SK-N-SH (cell line): ENCODE data around the gene TEKT5. TPM values are rescaled to one million over a fixed set of nuclear protein-coding genes. Genes with fewer than 3 reads are reported as not detected.

Experiments
- CTCF ChIA-PET: fragments of 300-600, 350-600 bp; formaldehyde crosslinking; extraction: SDS; loops from one replicate; lab custom pipeline; 2021; lab: Yijun Ruan, JAX
- POLR2A ChIA-PET: fragments of 350-600 bp; sonication (Branson Sonifier 250); formaldehyde crosslinking; extraction: SDS; loops from one replicate; lab custom pipeline; 2020; ENCODE audit warnings: antibody characterized with exemption, inconsistent platforms; lab: Yijun Ruan, JAX
- DNase-seq: peaks from one replicate; pipeline ENCODE4 v3.0.0; 2012
- H2AFZ ChIP-seq: fragments of 200-600 bp; sonication (generic); 2 replicates; pipeline ENCODE4 v1.8.1; 2016; ENCODE audit warnings: antibody characterized with exemption, mild to moderate bottlenecking, low read depth
- H3F3A ChIP-seq: fragments of 200-600 bp; sonication (generic); replicated peaks from 2 replicates; pipeline ENCODE3; 2016; ENCODE audit warnings: antibody characterized with exemption, mild to moderate bottlenecking; ENCODE audit not compliant: insufficient read depth
- H3K27ac ChIP-seq, 2 experiments: fragments of 200-500 bp in 1 of 2; fragments of 200-600 bp in 1 of 2; sonication (Bioruptor generic) in 1 of 2; sonication (generic), shearing (Covaris generic) in 1 of 2; 2 replicates each; pipeline versions ENCODE4 v1.5.1 to v1.6.1; 2014 to 2016; ENCODE audit warnings: low read depth in 2 of 2, inconsistent platforms in 1 of 2, low read length in 1 of 2, mild to moderate bottlenecking in 1 of 2, mixed read lengths in 1 of 2
- H3K27me3 ChIP-seq: fragments of 200-600 bp; sonication (generic), shearing (Covaris generic); 2 replicates; pipeline ENCODE4 v1.6.1; 2016; ENCODE audit warnings: mixed run types; ENCODE audit not compliant: insufficient read depth
- H3K36me3 ChIP-seq, 2 experiments: fragments of 200-500 bp in 1 of 2; fragments of 200-600 bp in 1 of 2; sonication (Bioruptor generic) in 1 of 2; sonication (generic) in 1 of 2; replicated peaks in 1 of 2; 2 replicates each; pipeline versions ENCODE3 to v1.5.1; 2014 to 2016; ENCODE audit warnings: low read length in 1 of 2, mild to moderate bottlenecking in 1 of 2; ENCODE audit not compliant: insufficient read depth in 2 of 2, control insufficient read depth in 1 of 2
- H3K4me1 ChIP-seq, 2 experiments: fragments of 200-500 bp in 1 of 2; fragments of 200-600 bp in 1 of 2; sonication (Bioruptor generic) in 1 of 2; sonication (generic), shearing (Covaris generic) in 1 of 2; 2 replicates each; pipeline versions ENCODE4 v1.5.1 to v1.6.1; 2014 to 2016; ENCODE audit warnings: low read depth in 1 of 2, low read length in 1 of 2, mixed run types in 1 of 2; ENCODE audit not compliant: insufficient read depth in 2 of 2, control insufficient read depth in 1 of 2
- H3K4me2 ChIP-seq: fragments of 200-600 bp; sonication (generic), shearing (Covaris generic); 2 replicates; pipeline ENCODE4 v1.6.1; 2017; ENCODE audit warnings: mixed run types
- H3K4me3 ChIP-seq, 2 experiments: fragments of 200-500 bp in 1 of 2; fragments of 200-600 bp in 1 of 2; sonication (Bioruptor generic) in 1 of 2; sonication (generic), shearing (Covaris generic) in 1 of 2; 2 replicates each; pipeline versions ENCODE4 v1.5.1 to v1.8.1; 2014 to 2016; ENCODE audit warnings: low read depth in 2 of 2, inconsistent platforms in 1 of 2, low read length in 1 of 2, mild to moderate bottlenecking in 1 of 2, mixed read lengths in 1 of 2, moderate library complexity in 1 of 2
- H3K79me2 ChIP-seq: fragments of 200-600 bp; sonication (generic); 2 replicates; pipeline ENCODE4 v1.8.1; 2017; ENCODE audit warnings: mild to moderate bottlenecking; ENCODE audit not compliant: insufficient read depth
- H3K9ac ChIP-seq: fragments of 200-600 bp; sonication (generic); 2 replicates; pipeline ENCODE4 v1.6.1; 2017; ENCODE audit warnings: mixed run types
- H3K9me2 ChIP-seq: fragments of 200-600 bp; sonication (generic); 2 replicates; pipeline ENCODE4 v1.6.1; 2017; ENCODE audit warnings: mixed run types
- H3K9me3 ChIP-seq: fragments of 200-600 bp; sonication (generic); 2 replicates; pipeline ENCODE4 v1.6.1; 2017; ENCODE audit warnings: mixed run types, mild to moderate bottlenecking, moderate library complexity
- H4K20me1 ChIP-seq: fragments of 200-600 bp; sonication (generic); 2 replicates; pipeline ENCODE4 v1.6.1; 2017; ENCODE audit warnings: mild to moderate bottlenecking, mixed run types; ENCODE audit not compliant: insufficient read depth
- CHD2 ChIP-seq: fragments of 150-350 bp; IDR thresholded peaks from 2 replicates; pipeline ENCODE4 v1.6.1; 2018; ENCODE audit warnings: low read length; ENCODE audit not compliant: partially characterized antibody
- ELF1 ChIP-seq: IDR thresholded peaks from 2 replicates; pipeline ENCODE4 v1.4.0; 2012
- EP300 ChIP-seq, 2 experiments: IDR thresholded peaks; 2 replicates each; pipeline versions ENCODE4 v1.4.0 to v1.6.1; 2012; ENCODE audit warnings: borderline replicate concordance in 1 of 2, low read depth in 1 of 2, low read length in 1 of 2
- EZH2phosphoT487 ChIP-seq: fragments of 200-600 bp; sonication (generic); IDR thresholded peaks from 2 replicates; pipeline ENCODE4 v1.6.1; 2017; ENCODE audit warnings: low read depth, mixed run types, mild to moderate bottlenecking, antibody characterized with exemption, moderate library complexity, borderline replicate concordance
- FOXM1 ChIP-seq: IDR thresholded peaks from 2 replicates; pipeline ENCODE4 v1.4.0; 2012; ENCODE audit warnings: low read depth, mild to moderate bottlenecking
- GABPA ChIP-seq: IDR thresholded peaks from 2 replicates; pipeline ENCODE4 v1.4.0; 2012; ENCODE audit warnings: low read depth, mild to moderate bottlenecking
- JUND ChIP-seq: IDR thresholded peaks from 2 replicates; pipeline ENCODE4 v1.4.0; 2012
- MAX ChIP-seq: IDR thresholded peaks from 2 replicates; pipeline ENCODE4 v1.4.0; 2012; ENCODE audit warnings: low read depth
- MXI1 ChIP-seq: IDR thresholded peaks from 2 replicates; pipeline ENCODE4 v1.6.1; 2012; ENCODE audit warnings: mild to moderate bottlenecking, low read depth, low read length, improper control_type of control experiment
- POLR2AphosphoS5 ChIP-seq: IDR thresholded peaks from 2 replicates; pipeline ENCODE4 v1.6.1; 2012; ENCODE audit warnings: low read depth, low read length
- RAD21 ChIP-seq: IDR thresholded peaks from 2 replicates; pipeline ENCODE4 v1.6.1; 2012; ENCODE audit warnings: mild to moderate bottlenecking, low read length
- REST ChIP-seq: IDR thresholded peaks from 2 replicates; pipeline ENCODE4 v1.6.1; 2012; ENCODE audit warnings: mild to moderate bottlenecking, low read depth, low read length, moderate library complexity
- RFX5 ChIP-seq: IDR thresholded peaks from 2 replicates; pipeline ENCODE4 v1.6.1; 2012; ENCODE audit warnings: mild to moderate bottlenecking, improper control_type of control experiment, low read length
- RXRA ChIP-seq: IDR thresholded peaks from 2 replicates; pipeline ENCODE4 v1.4.0; 2012; ENCODE audit warnings: low read depth, mild to moderate bottlenecking, borderline replicate concordance
- SMC3 ChIP-seq: IDR thresholded peaks from 2 replicates; pipeline ENCODE4 v1.6.1; 2012; ENCODE audit warnings: low read depth, low read length, improper control_type of control experiment
- TEAD4 ChIP-seq: IDR thresholded peaks from 2 replicates; pipeline ENCODE4 v1.4.0; 2012; ENCODE audit warnings: mild to moderate bottlenecking, borderline replicate concordance; ENCODE audit not compliant: insufficient read depth
- USF1 ChIP-seq: IDR thresholded peaks from 2 replicates; pipeline ENCODE4 v1.4.0; 2012; ENCODE audit warnings: low read depth, borderline replicate concordance
- WGBS: methylation state at CpG from one replicate; pipeline ENCODE4 v1.1.6; 2017; ENCODE audit warnings: low lambda C conversion rate; 5-methylcytosine and 5-hydroxymethylcytosine counted together
- polyA plus RNA-seq, 3 experiments: library from polyadenylated mRNA; depleted of rRNA; stranded (reverse); fragments of >200 nt; gene quantifications; 2 replicates each; pipeline ENCODE4 v1.2.3, GENCODE V29; 2012
- TF ChIP-seq, protein P1 (sequence below): IDR thresholded peaks from 2 replicates; pipeline ENCODE4 v1.4.0; 2012; ENCODE audit warnings: low read depth, borderline replicate concordance
- TF ChIP-seq, protein P2 (sequence below): fragments of 150-350 bp; IDR thresholded peaks from 2 replicates; pipeline ENCODE4 v1.6.1; 2016; ENCODE audit warnings: mild to moderate bottlenecking, low read depth, low read length

The TEKT5 gene
- polyA plus RNA-seq, 1 of the 3 experiments (the other 2 are of a cell fraction): not detected

DNA sequence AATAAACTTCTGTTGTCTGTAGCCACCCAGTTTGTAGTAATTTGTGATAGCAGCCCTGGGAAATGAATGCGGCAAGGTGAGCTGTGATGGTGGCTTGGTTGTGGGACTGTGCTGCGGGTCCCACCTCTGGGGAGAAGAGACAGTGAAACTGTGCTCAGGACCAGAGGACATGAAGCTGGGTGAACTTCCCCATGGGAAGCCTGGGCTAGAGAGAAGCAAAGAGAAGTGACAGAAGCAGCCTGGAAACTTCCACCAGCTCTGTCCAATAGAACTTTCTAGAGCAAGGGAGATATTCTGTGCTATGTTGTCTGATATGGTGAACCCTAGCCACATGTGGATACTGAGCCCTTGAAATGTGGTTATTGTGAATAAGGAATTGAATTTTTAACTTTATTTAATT is 62.8 kb downstream of the TEKT5 start:
- H3K27ac ChIP-seq: no peak overlapping the region
- no peaks in the 10 kb centered on the region for H3K27me3 ChIP-seq
- H3F3A ChIP-seq: no peaks in the 10 kb centered on the region
- TF ChIP-seq CHD2: no peak
- TF ChIP-seq FOXM1: no peak
- TF ChIP-seq MXI1: no peak
- TF ChIP-seq REST: no peak
- TF ChIP-seq, protein P1, sequence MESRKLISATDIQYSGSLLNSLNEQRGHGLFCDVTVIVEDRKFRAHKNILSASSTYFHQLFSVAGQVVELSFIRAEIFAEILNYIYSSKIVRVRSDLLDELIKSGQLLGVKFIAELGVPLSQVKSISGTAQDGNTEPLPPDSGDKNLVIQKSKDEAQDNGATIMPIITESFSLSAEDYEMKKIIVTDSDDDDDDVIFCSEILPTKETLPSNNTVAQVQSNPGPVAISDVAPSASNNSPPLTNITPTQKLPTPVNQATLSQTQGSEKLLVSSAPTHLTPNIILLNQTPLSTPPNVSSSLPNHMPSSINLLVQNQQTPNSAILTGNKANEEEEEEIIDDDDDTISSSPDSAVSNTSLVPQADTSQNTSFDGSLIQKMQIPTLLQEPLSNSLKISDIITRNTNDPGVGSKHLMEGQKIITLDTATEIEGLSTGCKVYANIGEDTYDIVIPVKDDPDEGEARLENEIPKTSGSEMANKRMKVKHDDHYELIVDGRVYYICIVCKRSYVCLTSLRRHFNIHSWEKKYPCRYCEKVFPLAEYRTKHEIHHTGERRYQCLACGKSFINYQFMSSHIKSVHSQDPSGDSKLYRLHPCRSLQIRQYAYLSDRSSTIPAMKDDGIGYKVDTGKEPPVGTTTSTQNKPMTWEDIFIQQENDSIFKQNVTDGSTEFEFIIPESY: no peak
- TF ChIP-seq TEAD4: no peak
- TF ChIP-seq MAX: no peak
- TF ChIP-seq JUND: no peak
- TF ChIP-seq EZH2phosphoT487: no peak
- TF ChIP-seq RXRA: no peak
- ChIA-PET CTCF (interaction anchor here (0.7 to 1.2 kb wide), 2 partner anchors 10 to 12 kb away, joined by 3 to 4 read pairs; no protein-coding TSS in a partner anchor), POLR2A (no interaction called here)
- H3K36me3 ChIP-seq: no peaks in the 10 kb centered on the region
- no peaks in the 10 kb centered on the region for H3K4me1 ChIP-seq
- no peak for DNase-seq
- no peaks in the 10 kb centered on the region for H3K79me2 ChIP-seq
- H3K9me3 ChIP-seq: no peaks in the 10 kb centered on the region
- H3K4me3 ChIP-seq: no peak overlapping the region
- H3K4me2 ChIP-seq: no peak overlapping the region
- 70% methylated on average over 2 of the region's 2 CpGs for WGBS
- H3K9me2 ChIP-seq: no peaks in the 10 kb centered on the region
- H2AFZ ChIP-seq: no peak overlapping the region
- H3K9ac ChIP-seq: no peak overlapping the region
- H4K20me1 ChIP-seq: no peaks in the 10 kb centered on the region

DNA sequence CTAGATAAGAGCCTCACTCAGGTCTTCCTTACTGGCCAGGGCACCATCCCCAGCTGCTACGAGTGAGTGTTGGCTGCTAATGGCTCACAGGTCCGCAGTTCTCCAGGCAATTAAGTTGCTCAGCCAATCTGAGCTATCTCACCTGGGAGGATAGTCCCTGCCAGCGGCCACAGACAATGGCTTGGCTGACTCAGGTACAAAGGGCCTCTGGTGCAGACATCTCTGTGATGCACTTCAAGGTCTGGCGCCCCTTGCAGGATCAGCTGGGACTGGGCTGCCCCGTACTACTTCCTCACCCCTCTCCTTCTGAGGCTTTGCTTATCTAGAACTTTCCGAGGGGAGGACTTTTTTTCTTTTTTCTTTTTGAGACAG is 65.2 kb downstream of the TEKT5 start:
- Histone ChIP-seq H3K4me2 (no peak overlapping the region), H3K9me3 (no peaks in the 10 kb centered on the region), H3K4me1 (no peaks in the 10 kb centered on the region), H3K36me3 (no peaks in the 10 kb centered on the region), H3K27ac (no peak overlapping the region), H4K20me1 (no peaks in the 10 kb centered on the region), H3K9ac (no peak overlapping the region), H3F3A (no peaks in the 10 kb centered on the region), H3K9me2 (no peaks in the 10 kb centered on the region), H3K27me3 (no peaks in the 10 kb centered on the region), H3K79me2 (no peaks in the 10 kb centered on the region), H3K4me3 (no peak overlapping the region), H2AFZ (no peak overlapping the region)
- WGBS: 77% methylated on average over 5 of the region's 6 CpGs
- no peak for DNase-seq
- ChIA-PET POLR2A (no interaction called here), CTCF (interaction anchor here (1.2 kb wide), 1 partner anchor 13 kb away, joined by 4 read pairs; no protein-coding TSS in a partner anchor)
- TF ChIP-seq, protein P2, sequence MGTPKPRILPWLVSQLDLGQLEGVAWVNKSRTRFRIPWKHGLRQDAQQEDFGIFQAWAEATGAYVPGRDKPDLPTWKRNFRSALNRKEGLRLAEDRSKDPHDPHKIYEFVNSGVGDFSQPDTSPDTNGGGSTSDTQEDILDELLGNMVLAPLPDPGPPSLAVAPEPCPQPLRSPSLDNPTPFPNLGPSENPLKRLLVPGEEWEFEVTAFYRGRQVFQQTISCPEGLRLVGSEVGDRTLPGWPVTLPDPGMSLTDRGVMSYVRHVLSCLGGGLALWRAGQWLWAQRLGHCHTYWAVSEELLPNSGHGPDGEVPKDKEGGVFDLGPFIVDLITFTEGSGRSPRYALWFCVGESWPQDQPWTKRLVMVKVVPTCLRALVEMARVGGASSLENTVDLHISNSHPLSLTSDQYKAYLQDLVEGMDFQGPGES: no peak
- no peak for TF ChIP-seq SMC3
- no peak for TF ChIP-seq RFX5
- TF ChIP-seq FOXM1: no peak
- TF ChIP-seq ELF1: no peak
- TF ChIP-seq RAD21: no peak
- TF ChIP-seq GABPA: no peak
- TF ChIP-seq USF1: no peak
- no peak for TF ChIP-seq EP300 (IDR thresholded peaks at IDR 0.05; ENCODE audit: borderline replicate concordance in 1 of 2, low read depth in 1 of 2, low read length in 1 of 2)
- no peak for TF ChIP-seq POLR2AphosphoS5
- no peak for TF ChIP-seq MXI1
- no peak for TF ChIP-seq EZH2phosphoT487
